Stimulated activated CD4-positive, alpha-beta T cell treated with anti-CD3 and anti-CD28 coated beads, Interleukin-2, amount 100 ng/mL, for 24 hours (primary cell): Measurements from ENCODE around the gene PKD1.

ENCODE experiments used
- DNase-seq, 2 donors: peaks; one replicate each; pipeline ENCODE4 v3.0.0-alpha.2; 2020

The PKD1 gene

GRCh38 chr16:2085669-2086068, 50.0 kb downstream of the PKD1 start:
- DNase-seq, result no peak

GRCh38 chr16:2084895-2085625, 50.6 kb downstream of the PKD1 start:
- no peak for DNase-seq

- DNase-seq, result no peak
Measured at GRCh38 chr16:2083876-2084780, 51.6 kb downstream of the PKD1 start.

GRCh38 chr16:2083409-2083808, 52.3 kb downstream of the PKD1 start:
- DNase-seq, result no peak

GRCh38 chr16:2082983-2083364, 52.7 kb downstream of the PKD1 start:
- DNase-seq, result no peak

GRCh38 chr16:2082171-2082982, 53.3 kb downstream of the PKD1 start:
- no peak for DNase-seq

GRCh38 chr16:2081201-2082084, 54.3 kb downstream of the PKD1 start:
- no peak for DNase-seq

- no peak for DNase-seq
Measured at GRCh38 chr16:2079991-2080390, 55.7 kb downstream of the PKD1 start.

GRCh38 chr16:2079311-2079800, 56.3 kb downstream of the PKD1 start:
- DNase-seq, result no peak

GRCh38 chr16:2078691-2079090, 57.0 kb downstream of the PKD1 start:
- no peak for DNase-seq

- no peak for DNase-seq
Measured at GRCh38 chr16:2078096-2078495, 57.6 kb downstream of the PKD1 start.

GRCh38 chr16:2077696-2078095, 58.0 kb downstream of the PKD1 start:
- DNase-seq, result no peak

- no peak for DNase-seq
Measured at GRCh38 chr16:2077016-2077415, 58.7 kb downstream of the PKD1 start.

- DNase-seq, result no peak
Measured at GRCh38 chr16:2076072-2076865, 59.4 kb downstream of the PKD1 start.

GRCh38 chr16:2075631-2076030, 60.1 kb downstream of the PKD1 start:
- no peak for DNase-seq

GRCh38 chr16:2074071-2074470, 61.6 kb downstream of the PKD1 start:
- no peak for DNase-seq

- DNase-seq, result no peak
Measured at GRCh38 chr16:2072926-2073325, 62.8 kb downstream of the PKD1 start.

- DNase-seq, result no peak
Measured at GRCh38 chr16:2071454-2072202, 64.1 kb downstream of the PKD1 start.

GRCh38 chr16:2070576-2071453, 64.9 kb downstream of the PKD1 start:
- no peak for DNase-seq
